Measurements from ENCODE around the gene PPEF1. TPM values are rescaled to one million over a fixed set of nuclear protein-coding genes. Genes with fewer than 3 reads are reported as not detected.
"Not testable (repeated sequence)": the region's sequence is repeated elsewhere in the genome, so short reads cannot be mapped to it uniquely, and the experiment has no call there.

Gene PPEF1
- total RNA-seq, 1 donor from 2014 or later, result not detected

GRCh38 chrX:18797141-18797540 lies 89.7 kb downstream of the PPEF1 start:
- DNase-seq (ENCODE audit: low read depth, low spot score), result no peak

- DNase-seq (ENCODE audit: low read depth, low spot score), result no peak
Observed at GRCh38 chrX:18799911-18800310, 92.5 kb downstream of the PPEF1 start.

GRCh38 chrX:18809641-18810040 lies 102.2 kb downstream of the PPEF1 start:
- no peak for DNase-seq (ENCODE audit: low read depth, low spot score)

GRCh38 chrX:18810416-18810815 lies 103.0 kb downstream of the PPEF1 start:
- DNase-seq (ENCODE audit: low read depth, low spot score), result no peak

- no peak for DNase-seq (ENCODE audit: low read depth, low spot score)
Observed at GRCh38 chrX:18825375-18825774, 117.9 kb downstream of the PPEF1 start.

- DNase-seq (ENCODE audit: low read depth, low spot score), result no peak
Observed at GRCh38 chrX:18828832-18829404, 121.5 kb downstream of the PPEF1 start.

GRCh38 chrX:18833071-18833731 lies 125.8 kb downstream of the PPEF1 start:
- no peak for DNase-seq (ENCODE audit: low read depth, low spot score)

- not testable (repeated sequence) for DNase-seq (ENCODE audit: low read depth, low spot score)
Observed at GRCh38 chrX:18847901-18848300, 140.5 kb downstream of the PPEF1 start.

- DNase-seq (ENCODE audit: low read depth, low spot score), result no peak
Observed at GRCh38 chrX:18855919-18856644, 148.6 kb downstream of the PPEF1 start.

- no peak for DNase-seq (ENCODE audit: low read depth, low spot score)
Observed at GRCh38 chrX:18856645-18856997, 149.2 kb downstream of the PPEF1 start.

- no peak for DNase-seq (ENCODE audit: low read depth, low spot score)
Observed at GRCh38 chrX:18861511-18861910, 154.1 kb downstream of the PPEF1 start.

- DNase-seq (ENCODE audit: low read depth, low spot score), result no peak
Observed at GRCh38 chrX:18864390-18864920, 157.0 kb downstream of the PPEF1 start.

- no peak for DNase-seq (ENCODE audit: low read depth, low spot score)
Observed at GRCh38 chrX:18871161-18871890, 163.9 kb downstream of the PPEF1 start.

- DNase-seq (ENCODE audit: low read depth, low spot score), result no peak
Observed at GRCh38 chrX:18871970-18872369, 164.5 kb downstream of the PPEF1 start.

- no peak for DNase-seq (ENCODE audit: low read depth, low spot score)
Observed at GRCh38 chrX:18872621-18873020, 165.2 kb downstream of the PPEF1 start.

- DNase-seq (ENCODE audit: low read depth, low spot score), result no peak
Observed at GRCh38 chrX:18873189-18873791, 165.8 kb downstream of the PPEF1 start.

- no peak for DNase-seq (ENCODE audit: low read depth, low spot score)
Observed at GRCh38 chrX:18873836-18874235, 166.4 kb downstream of the PPEF1 start.

- no peak for DNase-seq (ENCODE audit: low read depth, low spot score)
Observed at GRCh38 chrX:18874560-18875255, 167.3 kb downstream of the PPEF1 start.

GRCh38 chrX:18875256-18875878 lies 167.9 kb downstream of the PPEF1 start:
- DNase-seq (ENCODE audit: low read depth, low spot score), result no peak

- no peak for DNase-seq (ENCODE audit: low read depth, low spot score)
Observed at GRCh38 chrX:18877469-18877868, 170.0 kb downstream of the PPEF1 start.
